ENCODE results near the gene C6orf58.

Gene C6orf58

DNA sequence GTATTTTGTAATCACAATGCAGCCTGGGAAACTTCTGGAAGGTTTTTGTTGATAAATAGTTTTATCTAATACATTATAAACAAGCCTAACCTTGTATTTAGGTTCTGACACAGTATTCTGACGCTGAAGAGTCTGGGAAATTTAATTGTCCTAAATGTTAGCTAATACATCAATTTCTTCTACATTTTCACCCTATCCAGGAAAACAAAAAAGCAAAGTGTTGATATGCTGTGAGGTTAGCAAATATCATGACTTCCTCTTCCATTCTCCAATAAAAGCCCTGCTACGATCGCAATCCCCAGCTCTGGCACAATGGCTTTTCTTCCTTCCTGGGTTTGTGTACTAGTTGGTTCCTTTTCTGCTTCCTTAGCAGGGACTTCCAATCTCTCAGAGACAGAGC, at the start of gene C6orf58:
TSS of gene C6orf58 (plus strand) at position 301 of the 400 bp plus-strand sequence. CDS start at position 313, 12 bp downstream.
- DNase-seq (ENCODE audit: low spot score) = no peak

DNA sequence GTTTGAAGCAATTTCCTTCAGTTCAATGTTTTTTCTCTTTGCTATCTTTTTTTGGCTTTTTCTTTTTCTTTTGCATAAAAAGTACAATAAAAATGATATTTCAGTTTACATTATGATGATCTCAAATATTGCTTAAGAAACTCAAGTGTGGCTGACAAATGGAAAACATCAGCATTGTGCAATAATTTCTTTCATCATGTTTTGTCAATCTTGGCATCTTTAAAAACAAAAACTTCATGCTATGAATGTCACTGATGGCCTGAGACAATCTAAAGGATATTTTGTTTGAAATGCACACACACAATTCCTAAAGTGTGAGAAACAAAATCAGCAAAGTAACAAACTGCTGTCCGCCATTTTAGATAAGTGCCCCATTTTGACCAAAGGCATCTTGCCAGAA, 44.0 kb upstream of the C6orf58 start:
- DNase-seq (ENCODE audit: low spot score) = no peak

DNA sequence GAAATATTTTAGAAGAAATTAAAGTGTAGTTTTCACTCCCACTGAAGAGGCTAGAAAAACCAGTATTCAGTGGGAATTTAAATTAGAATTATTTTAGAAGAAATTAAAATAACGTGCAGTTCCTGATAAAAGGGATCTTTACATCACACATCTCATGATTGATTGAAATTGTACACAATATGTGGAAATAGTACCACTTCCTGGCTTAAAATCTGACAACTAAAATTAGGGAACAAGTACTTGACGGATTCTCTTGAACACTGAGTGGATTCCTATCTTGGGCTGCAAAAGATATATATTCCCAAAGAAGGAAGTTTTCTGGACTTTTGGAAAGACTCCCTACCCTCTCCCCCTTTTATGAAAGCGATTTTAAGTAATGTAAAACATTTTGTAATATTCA, 43.2 kb upstream of the C6orf58 start:
- DNase-seq (ENCODE audit: low spot score) = no peak

DNA sequence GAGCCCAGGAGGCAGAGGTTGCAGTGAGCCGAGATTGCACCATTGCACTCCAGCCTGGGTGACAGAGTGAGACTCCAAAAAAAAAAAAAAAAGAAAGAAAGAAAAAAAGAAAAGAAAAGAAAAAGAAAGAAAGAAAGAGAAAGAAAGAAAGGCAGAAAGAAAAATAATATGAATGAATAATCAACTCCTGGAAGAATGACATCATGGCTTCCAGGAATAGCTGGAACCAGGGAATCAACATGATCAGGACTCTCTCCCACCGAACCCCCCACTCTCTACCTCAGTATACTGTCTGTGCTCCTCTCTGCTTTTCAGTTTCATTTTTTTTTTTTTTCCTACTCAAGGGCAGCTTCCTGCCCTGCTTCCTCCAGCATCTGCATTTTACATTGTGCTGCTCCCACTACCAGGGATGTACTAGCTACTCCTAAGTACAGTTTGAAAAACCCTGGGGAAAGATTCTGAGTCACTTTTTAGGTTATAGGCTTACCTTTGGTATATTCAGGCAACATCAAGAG, 38.2 kb upstream of the C6orf58 start:
- DNase-seq (ENCODE audit: low spot score) = no peak

DNA sequence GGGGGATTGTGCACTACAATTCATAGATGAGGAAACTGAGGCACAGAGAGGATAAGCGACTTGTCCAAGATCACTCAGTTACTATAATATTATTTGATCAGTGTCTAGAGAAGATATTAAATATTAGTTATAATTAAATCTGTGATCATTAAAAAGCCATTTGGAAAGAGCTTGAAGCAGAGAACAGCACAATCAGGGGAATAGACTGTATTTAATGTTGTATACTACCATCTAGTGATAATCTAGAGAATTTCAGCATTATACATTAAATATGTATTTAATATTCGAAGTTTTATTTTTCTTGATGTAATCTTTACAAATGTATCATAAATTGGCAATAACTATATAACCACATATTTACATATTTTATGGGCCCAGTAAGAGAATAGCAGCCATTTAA, 37.7 kb upstream of the C6orf58 start:
- no peak for DNase-seq (ENCODE audit: low spot score)

DNA sequence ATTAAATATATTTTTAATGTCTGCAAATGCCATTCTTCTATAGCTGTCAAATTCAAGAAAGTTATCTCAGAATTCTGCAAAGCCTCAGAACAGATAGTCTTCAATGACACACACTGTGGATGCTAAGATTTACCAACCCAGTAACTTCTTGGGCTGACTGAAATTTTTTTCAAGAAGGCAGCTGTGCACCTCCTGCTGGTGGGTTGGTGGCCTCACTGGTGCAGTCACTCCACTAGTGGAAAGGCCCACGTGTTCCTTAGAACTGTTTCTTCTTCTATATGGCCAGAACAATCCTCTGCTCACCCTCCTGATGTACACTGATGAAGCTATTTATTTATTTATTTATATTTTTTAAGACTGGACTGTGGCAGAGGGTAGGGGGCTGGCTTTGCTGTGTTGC, 29.8 kb upstream of the C6orf58 start:
- no peak for DNase-seq (ENCODE audit: low spot score)

DNA sequence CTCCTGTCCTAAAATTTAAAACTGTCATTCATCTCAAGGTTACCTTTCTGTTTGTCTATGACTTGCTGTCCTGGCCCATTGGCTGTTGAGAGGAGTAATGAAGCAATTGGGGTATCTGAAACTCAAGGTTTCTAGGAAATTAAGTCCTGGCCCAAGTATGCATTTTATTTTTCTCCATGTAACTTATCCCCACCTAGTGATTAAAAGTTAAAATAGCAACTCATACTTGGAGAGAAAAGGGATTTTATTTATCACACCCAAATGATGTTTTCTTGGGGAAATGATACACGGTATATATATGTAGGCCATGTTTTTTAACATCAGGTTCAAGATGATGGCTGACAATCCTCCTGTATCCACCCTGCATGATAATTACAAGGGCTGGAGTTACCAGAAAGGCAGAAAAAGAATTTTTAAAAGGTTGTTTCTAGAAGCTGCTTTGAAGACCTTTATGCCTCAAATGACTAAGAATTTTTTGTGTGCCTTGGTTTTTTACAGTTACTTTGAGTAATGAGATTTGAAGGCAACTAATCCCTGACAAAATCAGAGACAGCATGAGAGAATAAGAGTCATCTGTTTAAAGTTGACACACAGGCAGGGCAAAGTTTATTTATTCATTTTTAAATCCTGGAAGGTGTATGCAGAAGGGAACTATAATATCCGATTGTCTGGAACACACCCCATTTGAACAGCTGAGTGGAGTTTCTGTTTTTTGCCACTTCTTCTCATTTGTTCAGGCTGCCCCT, 28.9 kb upstream of the C6orf58 start:
- no peak for DNase-seq (ENCODE audit: low spot score)

DNA sequence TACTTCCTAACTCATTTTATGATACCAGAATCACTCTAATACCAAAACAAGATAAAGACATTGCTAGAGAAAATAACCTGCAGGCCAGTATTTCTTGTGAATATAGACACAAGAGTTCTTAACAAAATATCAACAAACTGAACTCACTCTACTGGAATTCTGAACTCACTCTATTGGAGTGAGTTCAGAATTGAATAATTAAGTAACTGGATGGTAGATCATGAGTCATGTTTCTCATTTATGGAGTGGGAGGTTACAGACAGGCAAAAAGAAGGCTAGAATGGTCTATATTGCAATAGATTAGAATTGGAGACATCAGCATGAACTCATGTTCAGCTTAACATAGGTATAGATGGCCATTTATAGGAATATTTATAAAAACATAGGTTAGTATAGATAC, 26.6 kb upstream of the C6orf58 start:
- DNase-seq (ENCODE audit: low spot score) = no peak

DNA sequence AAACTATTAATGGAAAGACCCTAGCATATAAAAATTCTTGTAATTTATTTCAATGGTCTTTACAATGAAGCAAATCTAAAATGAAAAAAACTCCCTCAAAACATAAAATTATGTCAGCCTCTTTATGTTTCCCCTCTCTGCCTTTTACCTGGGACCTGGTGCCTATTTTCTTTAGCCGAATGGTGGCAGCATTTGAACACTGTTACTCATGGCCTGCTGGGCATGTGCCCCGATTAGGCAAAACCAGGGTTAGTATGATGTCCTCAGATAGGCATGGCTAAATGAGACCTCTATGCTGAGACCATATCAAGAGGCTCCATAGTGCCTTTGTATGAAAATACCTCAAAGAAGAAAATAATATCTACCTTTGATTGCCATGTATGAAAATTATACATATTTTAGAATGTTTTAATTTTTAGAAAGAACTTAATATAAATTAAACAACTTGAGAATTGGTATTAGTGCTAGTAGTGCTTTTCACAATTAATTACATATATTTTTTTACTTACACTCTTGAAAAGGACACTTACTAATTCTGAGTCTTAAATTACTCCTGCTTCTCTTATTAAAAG, 22.5 kb upstream of the C6orf58 start:
- DNase-seq (ENCODE audit: low spot score) = no peak

DNA sequence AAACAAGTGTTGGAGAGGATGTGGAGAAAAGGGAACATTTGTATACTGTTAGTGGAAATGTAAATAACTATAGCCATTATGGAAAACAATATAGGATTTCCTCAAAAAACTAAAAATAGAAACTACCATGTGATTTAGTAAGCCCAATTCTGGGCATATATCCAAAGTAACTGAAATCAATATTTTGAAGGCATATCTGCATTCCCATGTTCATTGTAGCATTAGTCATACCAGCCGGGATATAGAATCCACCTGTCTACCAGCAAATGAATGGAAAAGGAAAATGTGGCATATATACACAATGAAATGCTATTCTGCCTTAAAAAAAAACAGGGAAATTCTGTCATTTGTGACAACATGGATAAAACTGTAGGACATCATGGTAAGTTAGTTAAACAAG, 15.3 kb upstream of the C6orf58 start:
- DNase-seq (ENCODE audit: low spot score) = no peak

DNA sequence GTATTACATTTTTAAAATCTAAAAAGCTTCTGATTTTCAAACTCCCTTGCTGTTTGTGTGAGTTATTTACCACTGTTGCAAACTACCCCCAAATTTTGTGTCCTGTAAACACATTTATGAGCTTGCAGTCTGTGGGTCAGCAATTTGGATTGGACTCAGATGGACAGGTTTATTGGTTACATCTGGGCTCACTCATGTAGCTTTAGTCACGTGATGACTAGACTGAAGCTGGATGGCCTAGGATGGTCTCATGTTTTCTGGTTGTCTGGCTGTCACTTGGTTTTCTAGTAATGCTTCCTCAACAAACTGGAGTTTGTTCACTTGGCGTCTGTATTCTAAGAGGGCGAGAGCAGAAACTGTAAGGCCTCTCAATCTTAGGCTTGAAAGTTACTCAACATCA, 12.2 kb upstream of the C6orf58 start:
- no peak for DNase-seq (ENCODE audit: low spot score)

DNA sequence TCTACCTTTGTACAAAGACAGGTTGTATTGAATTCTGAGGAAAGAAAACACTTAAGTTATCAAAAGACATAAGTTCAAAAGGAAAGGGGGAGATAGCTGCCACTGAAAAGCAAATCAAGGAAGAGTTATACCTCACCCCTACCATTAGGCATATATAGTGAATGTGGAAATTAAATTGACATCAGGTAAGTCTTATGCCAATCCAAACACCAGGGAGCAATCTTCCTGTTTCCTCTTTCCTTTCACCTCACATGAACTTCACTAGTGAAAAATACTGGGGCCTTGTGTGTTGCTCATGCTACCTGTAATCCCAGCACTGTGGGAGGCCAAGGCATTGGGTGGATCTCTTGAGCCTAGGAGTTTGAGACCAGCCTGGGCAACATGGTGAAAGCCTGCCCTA, 10.9 kb upstream of the C6orf58 start:
- no peak for DNase-seq (ENCODE audit: low spot score)

DNA sequence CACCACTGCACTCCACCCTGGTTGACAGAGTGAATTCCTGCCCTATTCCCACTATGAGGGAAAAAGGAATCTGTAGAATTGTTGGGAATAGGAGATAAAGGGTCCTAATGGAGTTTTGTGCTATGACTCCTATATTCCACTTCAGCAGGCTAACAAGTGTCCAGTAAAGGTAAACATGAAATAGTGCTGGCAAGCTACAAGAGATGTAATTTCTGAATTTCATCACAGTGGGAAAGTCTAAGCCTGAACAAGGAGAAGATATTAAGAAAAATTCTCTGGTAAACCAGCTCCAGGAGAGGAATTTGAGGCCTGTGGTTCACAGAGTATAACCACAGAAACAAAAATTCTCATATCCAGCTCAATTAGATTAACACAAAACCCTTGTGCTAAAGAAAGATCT, 10.3 kb upstream of the C6orf58 start:
- DNase-seq (ENCODE audit: low spot score) = no peak

DNA sequence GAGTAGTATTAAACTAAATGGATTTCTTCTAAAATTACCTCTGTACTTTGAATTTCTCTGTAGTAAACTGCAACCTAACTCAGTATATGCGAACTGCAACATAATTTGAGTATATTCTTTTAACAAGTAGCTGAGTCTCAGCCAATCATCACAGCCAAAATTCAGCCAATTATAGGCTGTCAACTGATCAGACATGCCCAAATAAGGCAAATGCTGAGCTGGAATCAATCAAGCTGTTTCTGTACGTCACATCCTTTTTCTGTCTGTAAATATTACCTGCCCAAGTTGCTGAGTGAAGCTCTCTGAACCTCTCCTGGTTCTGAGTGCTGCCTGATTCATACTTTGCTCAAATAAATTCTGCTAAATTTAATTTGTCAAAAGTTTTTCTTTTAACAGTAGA, 9.5 kb upstream of the C6orf58 start:
- DNase-seq (ENCODE audit: low spot score) = no peak

DNA sequence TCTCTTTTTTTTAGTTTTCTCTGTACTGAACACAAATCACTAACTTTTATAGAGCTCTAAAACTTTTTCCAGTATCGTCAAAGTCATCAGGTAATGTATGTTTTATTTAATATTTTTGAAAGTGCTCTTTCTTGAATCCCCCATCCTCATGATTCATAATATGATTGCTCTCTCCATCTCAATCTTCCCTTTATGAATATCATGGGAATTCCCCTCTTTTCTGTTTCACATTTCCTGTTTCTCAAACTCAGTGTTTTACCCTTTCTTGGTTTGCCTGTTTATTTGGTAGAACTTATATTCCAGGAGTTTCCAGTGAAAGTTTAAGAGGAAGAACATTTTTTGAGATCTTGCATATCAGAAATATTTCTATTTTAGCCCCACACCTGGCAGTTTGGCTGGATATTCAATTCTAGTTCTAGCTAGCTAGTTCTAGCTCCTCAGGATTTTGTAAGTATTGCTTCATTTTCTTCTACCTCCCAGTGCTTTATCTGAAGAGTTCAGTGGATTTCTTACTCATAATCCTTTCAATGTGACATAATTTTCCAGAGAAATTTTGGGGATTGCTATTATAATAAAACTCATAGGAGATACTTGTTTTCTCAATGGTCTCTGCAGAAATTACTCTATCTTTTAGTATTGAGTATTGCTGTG, 6.1 kb upstream of the C6orf58 start:
- no peak for DNase-seq (ENCODE audit: low spot score)

DNA sequence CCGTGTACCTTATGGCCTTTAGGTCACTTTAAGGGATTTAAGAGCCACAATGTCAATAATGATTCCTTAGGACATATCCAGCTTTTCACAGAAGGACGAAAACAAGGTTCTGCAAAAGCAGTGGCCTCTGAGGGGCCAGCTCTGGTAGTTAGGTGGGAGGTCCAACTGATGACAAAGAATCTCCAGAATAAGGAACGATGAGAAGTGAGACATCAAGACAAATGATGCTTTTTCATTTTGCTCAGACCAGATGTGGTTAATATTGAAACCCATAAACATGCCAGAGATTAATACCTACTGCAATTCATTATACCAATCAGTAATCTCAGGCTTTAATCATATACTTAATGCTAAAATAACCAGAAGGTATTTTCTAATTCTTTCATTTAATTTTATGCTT, 1.9 kb downstream of the C6orf58 start:
- DNase-seq (ENCODE audit: low spot score) = no peak

DNA sequence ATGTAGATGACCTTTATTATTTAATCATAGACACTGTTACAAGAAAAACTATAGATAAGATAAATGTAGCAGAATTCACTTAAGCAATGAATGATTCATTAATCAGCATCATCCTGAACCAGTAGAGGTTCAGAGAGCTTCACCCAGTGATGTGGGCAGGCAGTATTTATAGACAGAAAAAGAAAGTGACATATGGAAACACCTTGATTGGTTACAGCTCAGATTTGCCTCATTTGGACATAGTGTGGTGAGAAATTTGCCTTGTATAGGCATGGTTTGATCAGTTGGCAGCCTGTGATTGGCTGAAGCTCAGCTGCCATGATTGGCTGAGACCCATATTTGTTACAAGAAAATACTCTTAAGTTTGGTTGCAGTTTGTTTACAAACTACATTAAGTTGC, 4.6 kb downstream of the C6orf58 start:
- DNase-seq (ENCODE audit: low spot score) = no peak

DNA sequence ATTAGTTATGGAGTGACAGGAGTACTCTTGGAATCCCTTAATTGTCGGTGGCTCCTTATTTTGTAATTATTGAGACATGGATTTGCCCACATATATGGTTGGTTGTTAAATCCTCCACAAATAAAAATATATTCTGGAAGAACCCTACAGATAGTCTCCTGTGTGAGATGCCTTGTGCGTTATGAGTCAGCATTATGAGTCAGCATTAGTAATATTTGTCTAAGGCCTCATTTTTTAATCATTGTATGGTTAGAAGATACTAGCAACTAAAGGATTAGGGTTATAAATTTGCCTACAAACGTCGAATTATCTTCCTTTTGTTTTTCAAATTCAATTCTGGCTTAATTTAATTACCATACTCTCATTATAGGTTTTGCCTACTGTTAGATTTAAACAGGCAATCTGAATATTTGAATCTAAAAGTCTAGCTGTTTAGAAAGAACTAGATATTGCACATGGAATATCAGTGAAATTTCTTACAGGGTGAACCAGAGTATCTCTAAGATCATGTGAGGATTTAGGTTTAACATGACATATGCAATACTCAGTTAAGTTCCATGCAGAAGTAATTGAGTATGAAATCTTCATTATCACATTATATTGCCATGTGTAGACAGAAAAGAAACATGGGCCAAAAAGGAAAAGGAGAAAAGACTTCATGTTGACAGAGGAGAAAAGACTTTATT, 5.9 kb downstream of the C6orf58 start:
- DNase-seq (ENCODE audit: low spot score) = no peak

DNA sequence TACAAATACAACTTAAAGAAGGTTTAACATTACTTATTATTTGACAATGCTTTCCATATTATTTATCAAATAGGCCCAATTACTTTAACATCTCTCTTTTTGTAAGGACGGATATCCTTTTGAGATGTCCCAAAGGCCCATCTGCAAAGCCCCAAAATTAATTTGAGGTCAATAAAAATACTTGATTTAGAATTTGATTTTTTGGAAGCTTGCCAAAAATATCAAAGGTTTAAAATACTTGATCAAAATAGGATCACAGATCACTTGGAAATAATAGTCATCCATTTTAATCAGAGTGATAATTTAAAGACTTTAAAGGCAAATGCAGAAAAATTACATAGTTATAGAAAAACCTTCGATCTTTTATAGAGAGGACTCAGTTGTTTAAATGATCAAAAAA, 8.1 kb downstream of the C6orf58 start:
- no peak for DNase-seq (ENCODE audit: low spot score)

DNA sequence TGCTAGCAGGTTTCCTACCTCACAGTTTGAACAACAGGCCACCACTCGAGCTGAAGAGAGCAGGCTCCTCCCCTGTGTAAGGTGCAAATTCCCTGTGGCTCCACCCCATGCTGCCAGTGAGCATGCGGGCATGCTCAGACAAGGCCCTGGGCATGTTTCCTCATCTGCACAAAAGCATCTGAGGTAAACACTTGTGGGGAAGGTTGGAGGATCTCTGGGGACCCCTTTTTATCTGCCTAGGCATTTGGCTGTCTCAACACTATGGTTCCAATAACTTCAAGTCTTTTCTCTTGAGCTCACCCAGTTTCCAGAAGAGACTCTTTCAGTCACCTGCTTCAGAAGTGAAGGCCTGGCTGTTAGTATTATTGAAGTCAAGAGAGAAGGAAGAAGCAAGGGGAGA, 9.4 kb downstream of the C6orf58 start:
- DNase-seq (ENCODE audit: low spot score) = no peak

DNA sequence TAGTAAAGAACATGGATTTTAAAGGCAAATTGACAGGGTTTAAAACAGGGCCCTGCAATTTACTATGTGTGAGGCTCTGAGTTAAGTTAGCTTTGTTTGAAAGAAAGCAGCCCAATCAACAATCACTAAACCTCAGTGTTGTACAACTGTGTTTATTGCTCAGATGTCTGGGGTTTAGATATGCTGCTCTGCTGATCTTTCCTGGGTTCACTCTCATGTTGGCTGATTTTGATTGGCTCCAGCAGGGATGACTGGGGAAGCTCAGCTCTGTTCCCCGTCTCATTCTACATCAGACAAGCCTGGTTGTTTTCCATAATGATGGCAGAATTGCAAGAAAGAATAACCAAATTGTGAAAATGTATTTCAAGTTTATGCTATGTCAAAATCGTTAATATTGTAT, 10.9 kb downstream of the C6orf58 start:
- no peak for DNase-seq (ENCODE audit: low spot score)

DNA sequence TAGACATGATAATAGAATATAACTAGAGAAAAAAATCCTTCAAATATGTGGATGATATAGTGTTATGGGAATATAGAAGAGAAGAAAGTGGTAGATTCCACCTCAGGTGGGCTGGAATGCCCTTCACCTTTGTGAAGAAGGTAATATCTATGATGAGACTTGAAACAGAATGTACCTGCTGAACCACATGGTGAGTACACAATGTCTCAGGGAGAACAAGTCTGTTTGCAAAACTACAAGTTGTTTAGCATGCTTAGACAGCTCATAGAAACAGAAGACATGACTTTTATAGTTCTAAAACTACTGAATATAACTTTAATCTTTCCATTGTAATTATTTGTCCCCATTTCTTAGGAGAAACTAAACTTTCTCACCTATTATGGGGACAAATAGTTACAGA, 12.2 kb downstream of the C6orf58 start:
- no peak for DNase-seq (ENCODE audit: low spot score)

DNA sequence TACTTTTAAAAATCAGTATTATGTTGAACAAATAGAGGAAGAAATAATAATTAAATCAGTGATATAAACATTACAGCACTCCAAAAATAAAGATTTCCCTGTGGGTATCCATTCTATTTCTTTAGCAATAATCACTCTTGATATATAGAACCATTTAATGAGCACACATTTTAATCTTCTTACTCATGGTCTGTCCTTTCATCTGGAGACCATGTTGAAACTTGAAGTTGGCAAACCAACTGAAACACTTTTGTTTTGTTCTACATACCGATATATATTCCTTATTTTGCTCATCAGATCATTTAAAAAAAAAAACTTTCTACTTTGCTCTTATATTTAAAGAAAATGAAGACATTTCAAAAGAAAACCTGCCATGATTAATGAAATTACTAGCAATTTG, 13.4 kb downstream of the C6orf58 start:
- DNase-seq (ENCODE audit: low spot score) = no peak

Measured in hematopoietic multipotent progenitor cell treated with erythropoietin and hydrocortisone succinate and interleukin-3 and kit ligand, for 15 days (in vitro differentiated cells).